ES-I3 (cell line): ENCODE measurements around the gene NFIC.

Experiments
- H3K36me3 ChIP-seq: 2 replicates; pipeline ENCODE4 v1.6.1; 2013; ENCODE audit warnings: mild to moderate bottlenecking, low read length, control low read depth, moderate library complexity; ENCODE audit not compliant: insufficient read depth
- H3K4me1 ChIP-seq: 2 replicates; pipeline ENCODE4 v1.6.1; 2013; ENCODE audit warnings: mild to moderate bottlenecking, control low read depth, low read length; ENCODE audit not compliant: insufficient read depth
- H3K9ac ChIP-seq: 2 replicates; pipeline ENCODE4 v1.6.1; 2013; ENCODE audit warnings: low read depth, mild to moderate bottlenecking, low read length, moderate library complexity
- H3K9me3 ChIP-seq: 2 replicates; pipeline ENCODE4 v1.6.1; 2013; ENCODE audit warnings: mild to moderate bottlenecking, low read length, moderate library complexity; ENCODE audit not compliant: control insufficient read depth, insufficient read depth

The NFIC gene

GRCh38 chr19:3479834-3480215 lies 113.4 kb downstream of the NFIC start:
- H3K36me3 ChIP-seq, result no peaks in the 10 kb centered on the region
- no peaks in the 10 kb centered on the region for H3K9me3 ChIP-seq
- peaks cover 9% of the 10 kb centered on the region; the same call in 1 of the 2 replicates for H3K4me1 ChIP-seq
- peak overlapping the region; percentile 46; the same call in 1 of the 2 replicates for H3K9ac ChIP-seq

DNA sequence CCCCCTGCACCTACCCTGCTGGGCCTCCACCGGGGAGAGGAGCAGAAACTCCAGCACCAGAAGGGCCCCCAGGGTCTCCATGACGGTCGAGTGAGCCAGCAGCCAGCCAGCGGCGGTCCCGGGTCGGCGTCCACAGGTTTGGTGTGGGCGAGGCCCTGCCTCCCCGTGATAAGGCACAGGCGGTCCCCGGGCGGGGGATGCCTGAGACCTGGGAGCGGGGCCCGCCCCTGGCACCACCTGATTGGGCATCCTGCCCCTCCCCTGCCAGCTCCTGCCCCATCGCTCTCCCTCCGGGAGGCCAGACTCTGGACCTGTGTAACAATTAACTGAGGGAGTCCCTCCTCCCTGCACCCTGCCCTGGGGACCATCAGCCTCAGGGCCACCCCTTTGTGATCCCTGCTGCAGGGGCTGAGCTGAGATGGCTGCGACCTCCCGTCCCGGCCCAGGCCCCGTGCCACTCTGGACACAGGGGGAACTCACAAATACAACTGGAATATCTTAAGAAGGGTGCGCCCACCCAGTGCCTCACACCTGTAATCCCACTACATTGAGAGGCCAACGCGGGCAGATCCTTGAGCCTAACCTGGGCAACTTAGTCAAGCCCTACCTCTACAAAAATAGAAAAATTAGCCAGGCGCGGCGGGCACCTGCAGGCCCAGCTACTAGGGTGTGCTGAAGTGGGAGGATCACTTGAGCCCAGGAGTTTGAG lies 114.2 kb downstream of the NFIC start, which contains the start of gene SMIM24:
TSS of gene SMIM24 (minus strand) at position 143 of the 709 bp plus-strand sequence. CDS start at position 81, 62 bp downstream.
- no peaks in the 10 kb centered on the region for H3K9me3 ChIP-seq
- H3K4me1 ChIP-seq, result peaks cover 9% of the 10 kb centered on the region; the same call in 1 of the 2 replicates
- no peaks in the 10 kb centered on the region for H3K36me3 ChIP-seq
- H3K9ac ChIP-seq, result peak within 1 kb of the TSS; percentile 53; the same call in 1 of the 2 replicates

DNA sequence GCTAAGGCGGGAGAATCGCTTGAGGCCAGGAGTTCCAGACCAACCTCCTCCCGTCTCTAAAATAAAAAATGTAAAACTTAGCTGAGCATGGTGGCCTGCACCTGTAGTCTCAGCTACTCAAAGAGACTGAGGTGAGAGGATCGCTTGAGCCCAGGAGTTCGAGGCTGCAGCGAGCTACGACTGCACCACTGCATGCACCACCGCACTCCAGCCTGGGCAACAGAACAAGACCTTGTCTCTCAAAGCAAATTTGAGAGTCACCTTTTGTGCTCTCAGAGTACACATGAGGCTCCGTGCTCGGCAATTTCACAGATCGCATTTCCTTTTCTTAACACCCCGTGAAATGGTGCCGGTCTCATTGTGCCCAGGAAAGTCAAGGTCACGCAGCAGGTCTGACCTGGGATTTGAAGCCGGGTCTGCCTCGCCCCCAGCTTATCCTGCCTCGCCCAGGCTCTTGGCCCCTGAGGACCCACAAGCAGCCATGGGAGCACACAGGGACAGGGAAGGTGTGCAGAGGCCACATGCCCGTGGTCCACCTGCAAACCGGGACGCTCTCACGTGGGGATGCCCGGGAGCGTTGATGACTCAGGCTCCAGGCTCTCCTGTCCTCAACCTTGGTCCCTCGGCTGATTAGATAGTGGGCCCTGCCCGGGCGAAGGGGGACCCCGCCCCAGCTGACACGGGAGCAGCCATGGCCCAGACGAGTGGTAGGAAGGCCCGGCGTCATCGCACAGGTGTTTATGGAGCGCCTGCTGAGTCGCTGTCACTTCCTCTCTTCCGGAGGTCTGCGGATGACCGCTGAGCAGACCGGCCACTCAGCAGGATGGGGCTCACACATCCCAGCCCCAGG lies 115.1 kb downstream of the NFIC start:
- Histone ChIP-seq H3K36me3 (no peaks in the 10 kb centered on the region), H3K9ac (no peak overlapping the region), H3K4me1 (peaks cover 9% of the 10 kb centered on the region; the same call in 1 of the 2 replicates), H3K9me3 (no peaks in the 10 kb centered on the region)

DNA sequence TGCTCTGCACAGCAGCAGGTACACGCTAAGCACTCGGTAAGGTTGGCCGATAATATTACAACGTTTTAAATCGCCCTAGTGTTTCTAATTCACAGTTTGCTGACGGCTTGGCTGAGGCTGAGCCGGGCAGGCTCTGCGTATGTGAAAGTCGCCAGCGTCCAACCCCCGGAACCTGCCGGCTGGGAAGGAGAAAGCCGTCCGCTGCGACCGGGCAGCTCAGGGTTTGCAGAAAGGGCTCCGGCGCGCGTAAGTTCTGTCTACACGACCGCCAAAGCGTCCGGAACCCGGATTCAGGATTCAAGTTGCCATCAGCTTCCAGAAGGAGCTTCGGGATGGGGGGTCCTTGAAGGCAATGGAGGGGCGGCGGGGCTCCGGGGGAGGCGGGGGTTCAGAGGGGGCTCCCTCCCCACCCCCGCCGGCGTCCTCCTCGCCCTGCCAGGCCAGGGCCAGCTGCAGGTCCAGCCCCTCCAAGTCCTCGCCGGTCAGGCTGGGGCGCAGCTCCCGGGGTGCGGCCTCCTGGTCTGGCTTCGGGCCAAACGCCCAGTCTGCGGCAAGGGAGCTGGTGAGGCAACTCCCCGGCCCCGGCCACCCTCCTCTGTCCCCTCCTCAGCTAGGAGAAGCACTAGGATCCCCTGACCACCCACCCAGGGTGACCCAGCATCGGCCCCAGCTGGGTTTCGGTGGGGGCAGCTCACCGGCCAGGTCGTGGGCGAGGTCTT lies 116.3 kb downstream of the NFIC start:
- Histone ChIP-seq H3K36me3 (no peaks in the 10 kb centered on the region), H3K4me1 (peaks cover 9% of the 10 kb centered on the region; the same call in 1 of the 2 replicates), H3K9ac (no peak overlapping the region), H3K9me3 (no peaks in the 10 kb centered on the region)

DNA sequence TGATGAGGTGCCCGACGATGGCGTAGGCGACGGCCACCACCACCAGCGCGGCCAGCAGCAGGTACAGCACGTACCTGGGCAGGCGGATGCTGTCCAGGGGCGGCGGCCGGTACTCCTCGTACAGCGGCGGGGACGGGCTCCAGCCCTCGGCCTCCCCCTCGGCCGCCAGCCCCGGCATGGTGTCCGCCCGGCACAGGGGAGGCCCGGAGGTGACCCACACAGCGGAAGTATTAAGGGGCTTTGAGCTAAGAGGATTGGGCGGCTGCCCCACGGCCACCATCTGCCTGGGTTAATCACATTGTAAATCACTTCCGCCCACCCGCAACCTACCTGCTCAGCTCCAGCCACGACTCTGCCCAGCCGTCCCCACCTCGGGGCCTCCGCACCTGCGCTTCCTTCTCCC lies 116.8 kb downstream of the NFIC start, which contains the start of gene SMIM44:
TSS of gene SMIM44 (minus strand) at position 216 of the 403 bp plus-strand sequence. CDS start at position 178, 38 bp downstream.
- no peak within 1 kb of the TSS for H3K9ac ChIP-seq
- peaks cover 9% of the 10 kb centered on the region; the same call in 1 of the 2 replicates for H3K4me1 ChIP-seq
- no peaks in the 10 kb centered on the region for H3K9me3 ChIP-seq
- H3K36me3 ChIP-seq, result no peaks in the 10 kb centered on the region; the same call in 1 of the 2 replicates

GRCh38 chr19:3491396-3492119 lies 125.2 kb downstream of the NFIC start:
- no peaks in the 10 kb centered on the region for H3K9me3 ChIP-seq

GRCh38 chr19:3492131-3492839 lies 125.9 kb downstream of the NFIC start:
- Histone ChIP-seq H3K36me3 (no peaks in the 10 kb centered on the region; the same call in none of the 2 replicates), H3K9ac (no peak overlapping the region), H3K4me1 (no peaks in the 10 kb centered on the region), H3K9me3 (no peaks in the 10 kb centered on the region)

More at GRCh38 chr19:3491396-3492119, 125.2 kb downstream of the NFIC start:
- Histone ChIP-seq H3K36me3 (no peaks in the 10 kb centered on the region; the same call in none of the 2 replicates), H3K9ac (no peak overlapping the region), H3K4me1 (no peaks in the 10 kb centered on the region)

- no peaks in the 10 kb centered on the region; the same call in none of the 2 replicates for H3K36me3 ChIP-seq
Measured at GRCh38 chr19:3492919-3493318, 126.5 kb downstream of the NFIC start.

DNA sequence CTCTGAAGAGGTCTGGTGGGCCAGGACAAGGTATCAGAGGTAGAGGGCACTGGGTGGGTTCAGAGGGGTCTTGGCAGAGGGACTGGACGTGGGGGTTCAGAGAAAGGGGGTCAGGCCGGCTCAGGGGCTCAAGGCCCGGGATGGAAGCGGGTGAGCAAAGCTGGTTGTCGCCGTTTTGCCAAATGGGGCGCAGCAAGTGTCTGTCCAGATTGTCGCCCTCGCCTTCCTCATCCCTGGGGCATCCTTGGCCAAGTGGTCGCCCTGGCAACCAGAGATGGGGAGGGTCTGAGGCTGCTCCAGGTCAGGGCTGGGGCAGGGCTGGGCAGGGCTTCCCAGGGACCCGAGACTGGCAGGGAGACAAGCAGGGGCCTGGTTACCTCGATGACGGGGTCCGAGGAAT lies 127.3 kb downstream of the NFIC start:
- Histone ChIP-seq H3K36me3 (no peaks in the 10 kb centered on the region; the same call in none of the 2 replicates), H3K9ac (no peak overlapping the region), H3K4me1 (no peaks in the 10 kb centered on the region), H3K9me3 (no peaks in the 10 kb centered on the region)

More at GRCh38 chr19:3492919-3493318, 126.5 kb downstream of the NFIC start:
- no peaks in the 10 kb centered on the region for H3K9me3 ChIP-seq
- no peak overlapping the region for H3K9ac ChIP-seq
- no peaks in the 10 kb centered on the region for H3K4me1 ChIP-seq

GRCh38 chr19:3494051-3494450 lies 127.7 kb downstream of the NFIC start:
- no peaks in the 10 kb centered on the region; the same call in none of the 2 replicates for H3K36me3 ChIP-seq
- no peak overlapping the region for H3K9ac ChIP-seq
- H3K9me3 ChIP-seq, result no peaks in the 10 kb centered on the region
- no peaks in the 10 kb centered on the region for H3K4me1 ChIP-seq

GRCh38 chr19:3494559-3494958 lies 128.2 kb downstream of the NFIC start:
- Histone ChIP-seq H3K9ac (no peak overlapping the region), H3K36me3 (no peaks in the 10 kb centered on the region; the same call in none of the 2 replicates), H3K4me1 (no peaks in the 10 kb centered on the region), H3K9me3 (no peaks in the 10 kb centered on the region)

DNA sequence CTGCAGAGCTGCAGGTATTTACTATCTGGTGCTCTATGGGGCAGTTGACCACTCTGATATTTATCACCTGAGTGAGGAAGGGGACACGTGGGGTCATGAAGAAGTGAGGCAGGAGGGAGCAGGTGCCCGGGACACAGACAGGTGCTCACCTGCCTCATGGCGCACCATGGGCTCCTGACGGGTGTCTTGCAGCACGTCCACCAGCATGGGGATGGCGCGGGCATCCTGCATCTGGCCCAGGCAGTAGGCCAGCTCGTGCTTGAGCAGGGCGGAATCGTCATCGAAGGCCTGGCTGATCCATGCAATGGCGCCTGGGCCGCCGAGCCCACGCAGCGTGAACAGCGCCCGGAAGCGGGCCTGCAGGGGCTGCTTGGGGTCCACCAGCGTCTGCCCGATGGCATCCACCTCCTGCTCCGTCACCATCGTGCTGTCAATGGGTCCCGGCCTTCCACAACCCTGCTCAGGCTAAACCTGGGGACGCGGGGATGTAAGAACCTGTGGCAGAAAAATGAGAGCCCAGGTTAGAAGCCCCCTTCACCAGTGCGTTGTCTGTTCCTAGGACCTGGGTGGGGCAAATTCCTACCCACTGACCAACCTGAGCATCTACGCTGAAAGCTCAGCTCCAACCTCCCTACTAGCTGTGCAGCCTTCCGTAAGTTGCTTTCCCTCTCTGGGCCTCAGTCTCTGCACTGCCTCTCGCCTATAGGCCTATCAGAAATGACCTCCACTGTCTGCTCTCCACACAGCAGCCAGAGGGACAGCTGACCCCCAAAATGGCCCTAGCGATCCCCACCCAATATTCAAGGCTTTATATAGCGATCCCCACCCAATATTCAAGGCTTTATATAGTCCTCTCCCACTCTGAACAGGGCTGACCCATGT lies 130.2 kb downstream of the NFIC start:
- no peaks in the 10 kb centered on the region; the same call in none of the 2 replicates for H3K36me3 ChIP-seq
- no peak overlapping the region for H3K9ac ChIP-seq
- no peaks in the 10 kb centered on the region for H3K4me1 ChIP-seq
- H3K9me3 ChIP-seq, result no peaks in the 10 kb centered on the region
